ENCODE results near the gene ACSM6.
"Not testable (repeated sequence)": the region's sequence is repeated elsewhere in the genome, so short reads cannot be mapped to it uniquely, and the experiment has no call there.

The ACSM6 gene

GRCh38 chr10:95188593-95188992 is 5.4 kb upstream of the ACSM6 start (continued):
- no peak for TF ChIP-seq ZNF70 (CRISPR knock-in tag; IDR thresholded peaks at IDR 0.05)
- TF ChIP-seq ZNF565 (CRISPR knock-in tag; conservative IDR thresholded peaks at IDR 0.05; ENCODE audit: low read depth) = no peak
- no peak for TF ChIP-seq ARNTL (CRISPR knock-in tag; IDR thresholded peaks at IDR 0.05; ENCODE audit: borderline replicate concordance, low read depth)
- no peak for TF ChIP-seq TCF4 (CRISPR knock-in tag; IDR thresholded peaks at IDR 0.05; ENCODE audit: borderline replicate concordance)
- TF ChIP-seq ZC3H10 (CRISPR knock-in tag; IDR thresholded peaks at IDR 0.05) = no peak
- no peak for TF ChIP-seq RARB (CRISPR knock-in tag; IDR thresholded peaks at IDR 0.05)

GRCh38 chr10:95196046-95196445 is 2.0 kb downstream of the ACSM6 start:
- TF ChIP-seq BACH2 (CRISPR knock-in tag; IDR thresholded peaks at IDR 0.05; ENCODE audit: borderline replicate concordance) (no peak), OSR1 (CRISPR knock-in tag; IDR thresholded peaks at IDR 0.05) (no peak), RARB (CRISPR knock-in tag; IDR thresholded peaks at IDR 0.05) (no peak), ZNF70 (CRISPR knock-in tag; IDR thresholded peaks at IDR 0.05) (no peak), SNAI2 (CRISPR knock-in tag; IDR thresholded peaks at IDR 0.05) (no peak), ZNF8 (CRISPR knock-in tag; IDR thresholded peaks at IDR 0.05) (no peak), PPARA (CRISPR knock-in tag; IDR thresholded peaks at IDR 0.05; ENCODE audit: borderline replicate concordance) (no peak), ESRRG (CRISPR knock-in tag; IDR thresholded peaks at IDR 0.05) (no peak), ZC3H10 (CRISPR knock-in tag; IDR thresholded peaks at IDR 0.05) (no peak), ISL1 (CRISPR knock-in tag; IDR thresholded peaks at IDR 0.05) (no peak), ARNTL (CRISPR knock-in tag; IDR thresholded peaks at IDR 0.05; ENCODE audit: borderline replicate concordance, low read depth) (no peak), TCF4 (CRISPR knock-in tag; IDR thresholded peaks at IDR 0.05; ENCODE audit: borderline replicate concordance) (no peak), CSRNP3 (CRISPR knock-in tag; IDR thresholded peaks at IDR 0.05) (no peak), GLIS3 (CRISPR knock-in tag; IDR thresholded peaks at IDR 0.05) (no peak), ZFP30 (CRISPR knock-in tag; IDR thresholded peaks at IDR 0.05) (no peak), ZNF565 (CRISPR knock-in tag; conservative IDR thresholded peaks at IDR 0.05; ENCODE audit: low read depth) (no peak)
- TF ChIP-seq, protein P1, sequence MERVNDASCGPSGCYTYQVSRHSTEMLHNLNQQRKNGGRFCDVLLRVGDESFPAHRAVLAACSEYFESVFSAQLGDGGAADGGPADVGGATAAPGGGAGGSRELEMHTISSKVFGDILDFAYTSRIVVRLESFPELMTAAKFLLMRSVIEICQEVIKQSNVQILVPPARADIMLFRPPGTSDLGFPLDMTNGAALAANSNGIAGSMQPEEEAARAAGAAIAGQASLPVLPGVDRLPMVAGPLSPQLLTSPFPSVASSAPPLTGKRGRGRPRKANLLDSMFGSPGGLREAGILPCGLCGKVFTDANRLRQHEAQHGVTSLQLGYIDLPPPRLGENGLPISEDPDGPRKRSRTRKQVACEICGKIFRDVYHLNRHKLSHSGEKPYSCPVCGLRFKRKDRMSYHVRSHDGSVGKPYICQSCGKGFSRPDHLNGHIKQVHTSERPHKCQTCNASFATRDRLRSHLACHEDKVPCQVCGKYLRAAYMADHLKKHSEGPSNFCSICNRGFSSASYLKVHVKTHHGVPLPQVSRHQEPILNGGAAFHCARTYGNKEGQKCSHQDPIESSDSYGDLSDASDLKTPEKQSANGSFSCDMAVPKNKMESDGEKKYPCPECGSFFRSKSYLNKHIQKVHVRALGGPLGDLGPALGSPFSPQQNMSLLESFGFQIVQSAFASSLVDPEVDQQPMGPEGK (CRISPR knock-in tag; IDR thresholded peaks at IDR 0.05; ENCODE audit: borderline replicate concordance) = no peak
- TF ChIP-seq, protein P2, sequence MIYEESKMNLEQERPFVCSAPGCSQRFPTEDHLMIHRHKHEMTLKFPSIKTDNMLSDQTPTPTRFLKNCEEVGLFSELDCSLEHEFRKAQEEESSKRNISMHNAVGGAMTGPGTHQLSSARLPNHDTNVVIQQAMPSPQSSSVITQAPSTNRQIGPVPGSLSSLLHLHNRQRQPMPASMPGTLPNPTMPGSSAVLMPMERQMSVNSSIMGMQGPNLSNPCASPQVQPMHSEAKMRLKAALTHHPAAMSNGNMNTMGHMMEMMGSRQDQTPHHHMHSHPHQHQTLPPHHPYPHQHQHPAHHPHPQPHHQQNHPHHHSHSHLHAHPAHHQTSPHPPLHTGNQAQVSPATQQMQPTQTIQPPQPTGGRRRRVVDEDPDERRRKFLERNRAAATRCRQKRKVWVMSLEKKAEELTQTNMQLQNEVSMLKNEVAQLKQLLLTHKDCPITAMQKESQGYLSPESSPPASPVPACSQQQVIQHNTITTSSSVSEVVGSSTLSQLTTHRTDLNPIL (CRISPR knock-in tag; IDR thresholded peaks at IDR 0.05; ENCODE audit: low read depth) = no peak
- TF ChIP-seq, protein P3, sequence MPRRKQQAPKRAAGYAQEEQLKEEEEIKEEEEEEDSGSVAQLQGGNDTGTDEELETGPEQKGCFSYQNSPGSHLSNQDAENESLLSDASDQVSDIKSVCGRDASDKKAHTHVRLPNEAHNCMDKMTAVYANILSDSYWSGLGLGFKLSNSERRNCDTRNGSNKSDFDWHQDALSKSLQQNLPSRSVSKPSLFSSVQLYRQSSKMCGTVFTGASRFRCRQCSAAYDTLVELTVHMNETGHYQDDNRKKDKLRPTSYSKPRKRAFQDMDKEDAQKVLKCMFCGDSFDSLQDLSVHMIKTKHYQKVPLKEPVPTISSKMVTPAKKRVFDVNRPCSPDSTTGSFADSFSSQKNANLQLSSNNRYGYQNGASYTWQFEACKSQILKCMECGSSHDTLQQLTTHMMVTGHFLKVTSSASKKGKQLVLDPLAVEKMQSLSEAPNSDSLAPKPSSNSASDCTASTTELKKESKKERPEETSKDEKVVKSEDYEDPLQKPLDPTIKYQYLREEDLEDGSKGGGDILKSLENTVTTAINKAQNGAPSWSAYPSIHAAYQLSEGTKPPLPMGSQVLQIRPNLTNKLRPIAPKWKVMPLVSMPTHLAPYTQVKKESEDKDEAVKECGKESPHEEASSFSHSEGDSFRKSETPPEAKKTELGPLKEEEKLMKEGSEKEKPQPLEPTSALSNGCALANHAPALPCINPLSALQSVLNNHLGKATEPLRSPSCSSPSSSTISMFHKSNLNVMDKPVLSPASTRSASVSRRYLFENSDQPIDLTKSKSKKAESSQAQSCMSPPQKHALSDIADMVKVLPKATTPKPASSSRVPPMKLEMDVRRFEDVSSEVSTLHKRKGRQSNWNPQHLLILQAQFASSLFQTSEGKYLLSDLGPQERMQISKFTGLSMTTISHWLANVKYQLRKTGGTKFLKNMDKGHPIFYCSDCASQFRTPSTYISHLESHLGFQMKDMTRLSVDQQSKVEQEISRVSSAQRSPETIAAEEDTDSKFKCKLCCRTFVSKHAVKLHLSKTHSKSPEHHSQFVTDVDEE (CRISPR knock-in tag; IDR thresholded peaks at IDR 0.05) = no peak
- ATAC-seq = no peak

- peak; percentile 90 for ATAC-seq
- TF ChIP-seq BACH2 (CRISPR knock-in tag; IDR thresholded peaks at IDR 0.05; ENCODE audit: borderline replicate concordance) = no peak
- TF ChIP-seq GLIS3 (CRISPR knock-in tag; IDR thresholded peaks at IDR 0.05) = no peak
- no peak for TF ChIP-seq TCF4 (CRISPR knock-in tag; IDR thresholded peaks at IDR 0.05; ENCODE audit: borderline replicate concordance)
Observed at GRCh38 chr10:95201736-95202135, 7.7 kb downstream of the ACSM6 start.

DNA sequence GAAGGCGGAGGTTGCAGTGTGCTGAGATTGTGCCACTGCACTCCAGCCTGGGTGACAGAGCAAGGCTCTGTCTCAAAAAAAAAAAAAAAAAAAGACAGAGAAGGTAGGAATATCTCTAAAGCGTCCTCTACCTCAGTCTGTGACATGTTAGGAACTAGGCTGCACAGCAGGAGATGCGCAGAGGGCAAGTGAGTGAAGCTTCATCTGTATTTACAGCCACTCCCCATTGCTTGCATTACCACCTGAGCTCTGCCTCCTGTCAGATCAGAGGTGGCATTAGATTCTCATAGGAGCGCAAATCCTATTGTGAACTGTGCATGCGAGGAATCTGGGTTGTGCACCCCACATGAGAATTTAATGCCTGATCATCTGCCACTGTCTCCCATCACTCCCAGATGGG is 8.8 kb downstream of the ACSM6 start:
- ATAC-seq = not testable (repeated sequence)
